GM18909 (cell line): ENCODE results near the gene ADAP1.

Experiments used
- ATAC-seq: cut with Tn5 transposase; IDR thresholded peaks from one replicate; pipeline ENCODE4 v1.9.1; 2021; ENCODE audit warnings: mild to moderate bottlenecking; ENCODE audit not compliant: unreplicated experiment, poor library complexity

ADAP1 gene

GRCh38 chr7:990352-990932, 36.0 kb upstream of the ADAP1 start:
- ATAC-seq, result no peak

DNA sequence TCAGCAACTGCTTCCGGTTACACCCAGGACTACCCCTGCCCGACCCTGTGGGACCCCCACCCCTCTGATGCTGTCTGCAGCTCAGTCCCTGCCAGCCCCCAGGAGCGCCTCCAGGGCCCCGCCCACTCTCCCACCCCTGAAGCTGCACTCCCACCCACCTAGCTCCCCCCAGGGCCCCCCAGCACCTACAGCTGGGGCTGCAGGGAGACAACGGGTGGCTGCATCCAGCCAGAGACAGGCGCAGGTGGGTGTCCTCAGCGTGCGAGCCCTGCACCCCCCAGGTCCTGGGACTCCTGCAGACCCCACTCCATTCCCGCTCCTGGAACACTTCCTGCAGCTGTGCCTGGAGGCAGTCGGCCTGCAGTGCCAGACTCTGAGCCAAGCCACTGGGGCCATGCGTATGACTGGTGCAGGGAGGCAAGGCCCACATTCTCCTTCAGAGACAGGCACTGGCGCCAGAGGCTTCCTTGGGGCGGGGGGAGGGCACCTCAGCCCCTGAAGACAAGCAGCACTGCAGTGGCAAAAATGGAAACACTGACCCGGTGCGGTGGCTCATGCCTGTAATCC, 34.6 kb upstream of the ADAP1 start:
- ATAC-seq, result no peak

DNA sequence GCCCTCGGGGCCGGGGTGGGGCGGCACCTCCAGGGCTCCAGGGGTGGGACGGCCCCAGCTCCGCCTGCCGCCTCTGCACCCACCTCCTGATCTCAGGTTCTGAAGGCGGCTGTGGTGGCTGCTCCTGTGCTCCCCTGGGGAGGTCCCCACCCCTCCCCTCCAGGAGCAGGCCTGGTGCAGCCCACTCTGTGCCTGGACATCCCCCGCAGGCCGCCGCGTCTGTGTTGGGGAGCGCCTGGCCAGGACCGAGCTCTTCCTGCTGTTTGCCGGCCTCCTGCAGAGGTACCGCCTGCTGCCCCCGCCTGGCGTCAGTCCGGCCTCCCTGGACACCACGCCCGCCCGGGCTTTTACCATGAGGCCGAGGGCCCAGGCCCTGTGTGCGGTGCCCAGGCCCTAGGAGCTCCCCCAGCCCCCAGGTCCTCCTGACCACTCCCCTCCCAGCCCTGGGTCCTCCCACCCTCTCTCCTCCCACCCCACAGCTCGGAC, 34.0 kb upstream of the ADAP1 start:
- no peak for ATAC-seq

- no peak for ATAC-seq
These were observed 33.4 kb upstream of the ADAP1 start for GRCh38 chr7:987909-988308.

- no peak for ATAC-seq
These were observed 32.6 kb upstream of the ADAP1 start for GRCh38 chr7:986766-987751.

GRCh38 chr7:985915-986741, 31.6 kb upstream of the ADAP1 start:
- ATAC-seq, result no peak

DNA sequence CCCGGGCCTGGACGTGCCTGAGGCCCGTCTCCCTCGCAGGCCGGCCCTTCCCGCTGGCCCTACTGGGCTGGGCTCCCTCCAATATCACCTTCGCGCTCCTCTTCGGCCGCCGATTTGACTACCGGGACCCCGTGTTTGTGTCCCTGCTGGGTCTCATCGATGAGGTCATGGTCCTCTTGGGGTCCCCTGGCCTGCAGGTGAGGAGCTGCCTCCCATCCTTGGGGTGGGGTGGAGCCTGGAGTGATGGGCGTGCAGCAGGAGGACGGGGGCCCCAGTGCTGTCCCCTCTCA, 30.6 kb upstream of the ADAP1 start:
- ATAC-seq, result no peak

DNA sequence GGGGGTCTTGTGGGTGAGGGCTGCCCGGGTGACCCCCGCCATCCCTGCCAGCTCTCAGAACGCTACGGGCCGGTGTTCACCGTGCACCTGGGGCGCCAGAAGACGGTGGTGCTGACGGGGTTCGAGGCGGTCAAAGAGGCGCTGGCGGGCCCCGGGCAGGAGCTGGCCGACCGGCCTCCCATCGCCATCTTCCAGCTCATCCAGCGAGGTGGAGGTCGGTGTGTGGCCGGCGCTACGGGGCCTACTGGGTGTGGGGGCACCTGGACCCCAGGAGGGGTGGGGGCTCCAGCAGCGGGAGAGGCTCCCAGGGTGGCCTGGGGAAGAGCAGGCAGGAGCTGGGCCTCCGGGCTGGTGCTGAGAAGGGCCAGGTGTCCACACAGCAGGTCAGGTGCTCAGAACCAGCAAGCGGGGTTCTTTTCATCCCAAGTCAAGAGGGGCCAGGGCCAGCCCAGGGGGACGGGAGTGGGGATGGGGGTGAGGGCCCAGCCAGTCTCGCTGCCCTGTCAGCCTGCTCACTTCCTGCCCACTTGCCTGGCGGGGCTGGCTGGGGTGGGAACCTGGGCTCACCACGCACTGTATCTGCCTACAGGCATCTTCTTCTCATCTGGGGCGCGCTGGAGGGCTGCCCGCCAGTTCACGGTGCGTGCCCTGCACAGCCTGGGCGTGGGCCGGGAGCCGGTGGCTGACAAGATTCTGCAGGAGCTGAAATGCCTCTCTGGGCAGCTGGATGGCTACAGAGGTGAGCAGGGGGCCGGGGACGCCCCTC, 30.1 kb upstream of the ADAP1 start:
- ATAC-seq, result no peak

DNA sequence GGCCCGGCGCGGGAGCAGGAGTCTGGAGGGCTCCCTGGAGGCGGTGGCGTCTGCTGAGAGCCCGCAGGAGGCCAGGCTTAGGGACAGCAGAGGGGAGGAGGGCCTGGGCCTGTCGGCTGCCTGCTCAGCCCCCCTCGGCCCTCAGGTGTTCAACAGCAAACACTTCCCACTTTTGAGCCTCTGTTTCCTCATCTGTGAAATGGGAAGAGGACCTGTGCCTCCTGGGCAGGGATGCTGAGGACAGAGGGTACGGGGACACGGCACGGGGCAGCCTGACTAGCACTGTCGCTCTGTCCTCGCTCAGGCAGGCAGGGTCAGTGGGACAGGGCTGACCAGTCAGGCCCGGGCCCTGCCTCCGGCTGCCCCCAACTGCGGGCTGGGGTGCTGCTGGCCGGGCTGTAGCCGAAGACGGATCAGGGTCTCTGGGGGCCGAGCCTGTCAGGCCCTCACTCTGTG, 29.2 kb upstream of the ADAP1 start:
- no peak for ATAC-seq

- ATAC-seq, result no peak
These were observed 28.6 kb upstream of the ADAP1 start, which contains the start of gene CYP2W1 for GRCh38 chr7:983004-983615. TSS of gene CYP2W1 (plus strand) at chr7:983181. CDS start at chr7:983212, 31 bp downstream.

GRCh38 chr7:982511-983003, 28.1 kb upstream of the ADAP1 start:
- no peak for ATAC-seq

- ATAC-seq, result no peak
These were observed 27.5 kb upstream of the ADAP1 start for GRCh38 chr7:981793-982510.

GRCh38 chr7:979886-980571, 25.5 kb upstream of the ADAP1 start:
- no peak for ATAC-seq

DNA sequence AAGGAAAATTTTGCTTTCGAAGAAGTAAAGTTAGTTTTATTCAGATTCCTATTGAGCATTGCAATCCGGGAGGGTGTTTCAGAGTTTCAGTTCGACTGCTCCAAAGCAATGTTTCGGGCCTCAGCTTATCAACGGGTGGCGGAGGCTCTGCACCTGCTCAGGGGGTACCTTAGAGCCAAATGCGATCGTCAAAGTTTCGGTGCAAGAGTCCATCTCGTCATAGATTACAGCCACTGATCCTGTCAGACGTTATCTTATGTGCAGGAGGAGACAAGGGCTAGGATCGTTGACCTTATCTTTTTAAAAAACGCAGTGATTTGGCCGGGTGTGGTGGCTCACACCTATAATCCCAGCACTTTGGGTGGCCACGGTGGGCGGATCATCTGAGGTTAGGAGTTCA, 24.7 kb upstream of the ADAP1 start:
- no peak for ATAC-seq

- ATAC-seq, result no peak
These were observed 24.1 kb upstream of the ADAP1 start for GRCh38 chr7:978416-979091.

DNA sequence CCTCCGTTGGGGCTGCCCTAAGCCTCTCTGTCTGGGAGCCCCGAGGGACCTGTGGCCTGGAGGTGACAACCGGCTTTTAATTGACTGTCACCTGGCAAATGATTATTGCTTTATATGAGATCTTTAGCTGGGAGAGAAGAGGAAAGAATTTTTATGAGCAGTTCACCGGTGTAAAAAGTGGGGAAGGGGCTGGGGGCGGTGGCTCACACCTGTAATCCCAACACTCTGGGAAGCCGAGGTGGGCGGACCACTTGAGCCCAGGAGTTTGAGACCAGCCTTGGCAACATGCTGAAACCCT, 23.5 kb upstream of the ADAP1 start:
- ATAC-seq, result no peak

DNA sequence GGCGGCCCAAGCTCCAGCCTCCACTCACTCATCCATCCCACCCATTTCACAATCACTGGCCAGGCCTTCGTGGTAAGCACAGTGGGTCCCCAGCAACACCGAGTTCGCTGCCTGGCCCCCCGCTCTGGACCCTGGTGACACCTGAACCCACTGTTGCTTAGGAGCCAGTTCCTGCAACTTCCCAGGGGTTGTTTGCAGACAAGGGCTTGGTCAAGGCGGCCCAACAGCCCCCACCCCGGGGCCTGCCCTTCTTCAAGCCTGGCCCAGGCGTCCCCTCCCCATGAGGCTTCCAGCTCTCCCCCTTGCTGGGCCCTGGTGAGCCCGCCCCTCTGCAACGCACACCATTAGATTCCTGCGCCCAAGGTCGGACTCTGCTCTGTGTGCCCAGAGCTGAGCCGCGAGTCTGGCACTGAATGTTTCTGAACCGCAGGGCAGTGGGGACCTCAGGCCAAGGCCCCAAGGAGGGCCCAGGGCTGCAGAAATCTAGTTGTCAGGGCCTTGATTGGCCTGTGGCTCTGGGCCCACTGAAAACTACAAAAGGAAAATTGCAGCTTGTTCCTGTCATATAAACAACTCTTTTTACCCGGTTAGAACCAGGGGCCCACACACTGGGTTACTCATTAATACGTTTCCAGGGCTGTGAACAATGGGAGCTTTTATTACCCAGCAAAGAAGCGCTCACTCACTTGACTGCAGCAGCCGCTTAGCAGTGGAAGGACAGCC, 23.0 kb upstream of the ADAP1 start:
- peak; percentile 58 for ATAC-seq
